Upper lobe of left lung (tissue), 4 donors: Measurements from ENCODE around the gene CBX5.

Source experiments
- EP300 ChIP-seq, 4 donors: sonication (generic); formaldehyde crosslinking; IDR thresholded peaks; one replicate each; pipeline ENCODE4 v1.5.1; 2017; ENCODE audit warnings: antibody characterized with exemption in 4 of 4, control low read depth in 2 of 4
- POLR2A ChIP-seq, 4 donors: fragments of 450-650 bp; IDR thresholded peaks; one replicate each; pipeline ENCODE4 v1.5.1; 2016 to 2017; ENCODE audit warnings: antibody characterized with exemption in 4 of 4, mild to moderate bottlenecking in 2 of 4
- POLR2AphosphoS5 ChIP-seq, 2 donors: sonication (generic); formaldehyde crosslinking; IDR thresholded peaks; one replicate each; pipeline ENCODE4 v1.5.1; 2017; ENCODE audit warnings: antibody characterized with exemption in 2 of 2
- TF ChIP-seq, protein P1 (sequence below), 6 experiments: fragments of 450-650 bp in 4 of 6; fragments of 200-600 bp in 2 of 6; sonication (generic) in 2 of 6; IDR thresholded peaks; one replicate each; pipeline ENCODE4 v1.5.1; 2016 to 2019; ENCODE audit warnings: antibody characterized with exemption in 6 of 6

DNA sequence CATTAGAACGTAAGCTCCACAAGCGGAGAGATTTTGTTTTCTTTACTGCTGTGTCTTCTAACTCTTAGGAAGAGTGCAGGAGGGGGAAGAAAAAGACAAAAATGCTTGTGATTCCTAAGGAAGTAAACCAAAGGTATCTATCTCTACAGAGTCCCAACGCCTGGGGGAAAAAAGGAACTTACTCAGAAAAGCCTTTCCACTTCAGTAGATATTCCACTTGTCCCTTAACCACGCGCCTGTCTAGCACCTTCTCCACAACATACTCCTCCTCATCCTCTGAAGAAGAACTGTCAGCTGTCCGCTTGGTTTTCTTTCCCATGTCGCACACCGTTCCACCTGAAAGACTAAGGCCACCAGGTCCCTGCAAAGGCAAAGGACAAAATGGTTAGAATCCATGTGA lies 22.6 kb downstream of the CBX5 start:
- TF ChIP-seq POLR2A (IDR thresholded peaks at IDR 0.05) (no peak), POLR2AphosphoS5 (IDR thresholded peaks at IDR 0.05) (no peak), EP300 (IDR thresholded peaks at IDR 0.05) (no peak)
- TF ChIP-seq, protein P1, sequence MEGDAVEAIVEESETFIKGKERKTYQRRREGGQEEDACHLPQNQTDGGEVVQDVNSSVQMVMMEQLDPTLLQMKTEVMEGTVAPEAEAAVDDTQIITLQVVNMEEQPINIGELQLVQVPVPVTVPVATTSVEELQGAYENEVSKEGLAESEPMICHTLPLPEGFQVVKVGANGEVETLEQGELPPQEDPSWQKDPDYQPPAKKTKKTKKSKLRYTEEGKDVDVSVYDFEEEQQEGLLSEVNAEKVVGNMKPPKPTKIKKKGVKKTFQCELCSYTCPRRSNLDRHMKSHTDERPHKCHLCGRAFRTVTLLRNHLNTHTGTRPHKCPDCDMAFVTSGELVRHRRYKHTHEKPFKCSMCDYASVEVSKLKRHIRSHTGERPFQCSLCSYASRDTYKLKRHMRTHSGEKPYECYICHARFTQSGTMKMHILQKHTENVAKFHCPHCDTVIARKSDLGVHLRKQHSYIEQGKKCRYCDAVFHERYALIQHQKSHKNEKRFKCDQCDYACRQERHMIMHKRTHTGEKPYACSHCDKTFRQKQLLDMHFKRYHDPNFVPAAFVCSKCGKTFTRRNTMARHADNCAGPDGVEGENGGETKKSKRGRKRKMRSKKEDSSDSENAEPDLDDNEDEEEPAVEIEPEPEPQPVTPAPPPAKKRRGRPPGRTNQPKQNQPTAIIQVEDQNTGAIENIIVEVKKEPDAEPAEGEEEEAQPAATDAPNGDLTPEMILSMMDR (IDR thresholded peaks at IDR 0.05): no peak
